Fibroblast of villous mesenchyme (primary cell): ENCODE results near the gene LRRC32. TPM values are rescaled to one million over a fixed set of nuclear protein-coding genes. Genes with fewer than 3 reads are reported as not detected.

Source experiments
- DNase-seq: peaks from one replicate; pipeline ENCODE4 v3.0.0-alpha.2; 2010; ENCODE audit warnings: low read depth
- H3K4me3 ChIP-seq: 2 replicates; pipeline ENCODE4 v1.5.1; 2011; ENCODE audit warnings: low read depth, mild to moderate bottlenecking, low read length
- CTCF ChIP-seq: IDR thresholded peaks from 2 replicates; pipeline ENCODE4 v1.5.1; 2012; ENCODE audit warnings: low read depth, mild to moderate bottlenecking, low read length; ENCODE audit not compliant: insufficient read depth
- total RNA-seq: library from RNA; depleted of rRNA; stranded (reverse); fragments of >200 nt; gene quantifications from 2 replicates; pipeline ENCODE4 v1.2.3, GENCODE V29; 2012

The LRRC32 gene
- total RNA-seq, 1 donor: 12.1 TPM

- TF ChIP-seq CTCF: no peak
- peak; percentile 96 for DNase-seq
- no peak overlapping the region for H3K4me3 ChIP-seq
Measured at GRCh38 chr11:76629116-76629852, 41.3 kb downstream of the LRRC32 start.

- no peak overlapping the region for H3K4me3 ChIP-seq
- DNase-seq: no peak
- no peak for TF ChIP-seq CTCF
Measured at GRCh38 chr11:76628408-76628947, 42.1 kb downstream of the LRRC32 start.

- H3K4me3 ChIP-seq: no peak overlapping the region
- DNase-seq: no peak
- no peak for TF ChIP-seq CTCF
Measured at GRCh38 chr11:76627606-76628005, 42.9 kb downstream of the LRRC32 start.

- H3K4me3 ChIP-seq: no peak overlapping the region
- peak; percentile 41 for DNase-seq
Measured at GRCh38 chr11:76626921-76627401, 43.6 kb downstream of the LRRC32 start.

GRCh38 chr11:76626266-76626665 lies 44.3 kb downstream of the LRRC32 start:
- TF ChIP-seq CTCF: no peak
- no peak for DNase-seq
- no peak overlapping the region for H3K4me3 ChIP-seq

More at GRCh38 chr11:76626921-76627401, 43.6 kb downstream of the LRRC32 start:
- TF ChIP-seq CTCF: no peak

GRCh38 chr11:76625472-76626186 lies 44.9 kb downstream of the LRRC32 start:
- H3K4me3 ChIP-seq: no peak overlapping the region
- DNase-seq: no peak
- no peak for TF ChIP-seq CTCF
